ENCODE results near the gene EZR. TPM values are rescaled to one million over a fixed set of nuclear protein-coding genes. Genes with fewer than 3 reads are reported as not detected.

Gene EZR
- total RNA-seq, 1 experiment from 2014 or later, result 375 TPM

- Histone ChIP-seq H4K20me1 (ENCODE audit: control insufficient read depth, insufficient read depth, insufficient read length) (no peaks in the 10 kb centered on the region), H3K9me3 (ENCODE audit: control insufficient read depth, low read depth, low read length) (no peaks in the 10 kb centered on the region), H3K4me1 (ENCODE audit: insufficient read depth, low read length) (no peaks in the 10 kb centered on the region), H2AFZ (ENCODE audit: low read length) (no peak overlapping the region), H2BK12ac (ENCODE audit: insufficient read length, low read depth, low read length) (no peak overlapping the region), H2AK5ac (ENCODE audit: insufficient read length, low read length) (no peak overlapping the region), H2BK120ac (ENCODE audit: low read depth, low read length, poor library complexity, severe bottlenecking) (peak overlapping the region; percentile 14), H4K5ac (ENCODE audit: insufficient read length, low read depth, low read length) (no peak overlapping the region), H3K27me3 (ENCODE audit: insufficient read depth, low read length) (no peaks in the 10 kb centered on the region), H3K27ac (ENCODE audit: insufficient read length, low read depth, low read length) (no peak overlapping the region), H3K23ac (ENCODE audit: insufficient read length, low read depth, low read length) (no peak overlapping the region), H2BK5ac (ENCODE audit: insufficient read length, low read length) (no peak overlapping the region), H2BK15ac (ENCODE audit: low read depth, low read length) (no peak overlapping the region), H2BK20ac (ENCODE audit: low read depth, low read length, poor library complexity, severe bottlenecking) (no peak overlapping the region), H3K23me2 (ENCODE audit: insufficient read length, low read depth, low read length, poor library complexity, severe bottlenecking) (no peaks in the 10 kb centered on the region), H3K4me2 (ENCODE audit: insufficient read depth, insufficient read length, low read length) (no peak overlapping the region), H3K79me1 (ENCODE audit: insufficient read depth, low read depth, low read length, poor library complexity, severe bottlenecking) (peaks cover 13% of the 10 kb centered on the region), H3K14ac (ENCODE audit: insufficient read depth, low read length) (no peak overlapping the region), H3K18ac (ENCODE audit: insufficient read length, low read depth, low read length) (no peak overlapping the region), H3K4ac (ENCODE audit: low read depth, low read length) (no peak overlapping the region), H3K56ac (ENCODE audit: insufficient read length, low read depth, low read length) (no peak overlapping the region), H3K79me2 (ENCODE audit: insufficient read depth, low read length) (no peaks in the 10 kb centered on the region), H3T11ph (ENCODE audit: low read length) (no peak overlapping the region), H4K91ac (ENCODE audit: insufficient read length, low read depth, low read length) (no peak overlapping the region), H4K8ac (replicated peaks; ENCODE audit: insufficient read length, low read depth, low read length) (no peak overlapping the region), H3K9ac (ENCODE audit: extremely low read depth, insufficient read length, low read length) (no peak overlapping the region)
- H3K36me3 Mint-ChIP-seq (ENCODE audit: insufficient read depth in 1 of 3, low read depth in 3 of 3), result peaks cover 74 to 94% (median 91%) of the 10 kb centered on the region in 3 experiments
- no peak overlapping the region for H3K4me3 Mint-ChIP-seq
- H3K27ac Mint-ChIP-seq, result peak overlapping the region in 2 of 3 experiments; percentile 39 to 65; a peak in 4 of 7 replicates
- H3K9me3 Mint-ChIP-seq, result no peaks in the 10 kb centered on the region
- no peak for TF ChIP-seq CTCF (conservative IDR thresholded peaks at IDR 0.05)
- no CpG with 5 or more reads among the region's 11 CpGs for WGBS (ENCODE audit: extremely low coverage, insufficient read length, low lambda C conversion rate)
- H3K4me1 Mint-ChIP-seq, result peaks cover 7 to 10% of the 10 kb centered on the region in 2 experiments; a peak in 3 of 4 replicates
- no peak for DNase-seq
- no peaks in the 10 kb centered on the region for H3K27me3 Mint-ChIP-seq (ENCODE audit: low read depth)
Observed at GRCh38 chr6:158780988-158781691, 38.0 kb downstream of the EZR start.
